Measurements from ENCODE around the gene CPTP. TPM values are rescaled to one million over a fixed set of nuclear protein-coding genes. Genes with fewer than 3 reads are reported as not detected.
A peak's percentile ranks its signal among the peaks of the same experiment; 100 is the strongest.

The CPTP gene
- total RNA-seq, 1 donor from 2014 or later, result 20.9 TPM

DNA sequence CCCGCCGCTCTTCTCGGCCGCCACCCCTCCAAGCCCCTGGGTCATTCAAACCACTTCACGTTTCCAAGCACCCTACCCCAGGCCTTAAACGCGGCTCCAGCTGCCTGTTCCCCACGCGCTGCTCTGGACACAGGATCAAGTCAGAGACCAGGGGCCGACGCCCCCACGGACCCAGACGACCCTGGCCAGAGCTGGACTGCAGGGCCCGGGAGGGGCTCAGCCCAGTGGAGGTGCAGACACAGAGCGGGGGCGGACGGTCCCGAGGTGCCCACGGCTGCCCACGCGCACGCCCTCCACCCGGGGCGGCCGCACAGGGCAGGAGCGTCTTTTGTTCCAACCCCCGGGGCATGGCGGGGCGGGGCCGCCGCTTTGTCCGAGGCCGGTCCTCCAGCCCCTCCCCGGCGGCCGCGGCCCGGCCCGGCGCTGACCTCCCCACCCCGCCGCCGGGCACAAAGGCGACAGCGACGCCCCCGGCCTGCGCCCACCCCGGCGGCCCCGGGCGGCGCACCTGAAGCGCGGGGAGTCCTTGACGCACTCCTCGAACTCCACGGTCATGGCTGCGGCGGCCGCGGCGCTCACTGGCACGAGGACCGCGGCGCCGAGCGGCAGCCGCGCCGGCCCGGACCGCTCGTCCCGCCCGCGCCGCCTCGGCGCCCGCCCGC is 17.2 kb upstream of the CPTP start:
- DNase-seq (ENCODE audit: extremely low spot score in 2 of 2), result no peak
- Histone ChIP-seq H3K27ac (peak overlapping the region; percentile 93), H3K4me3 (peak overlapping the region; percentile 95 to 97), H3K36me3 (peaks cover 0 to 14% of the 10 kb centered on the region in 2 donors), H3K27me3 (no peaks in the 10 kb centered on the region), H3K4me1 (peaks cover 69% of the 10 kb centered on the region), H3K9me3 (no peaks in the 10 kb centered on the region)
- intact Hi-C loops (cut with DNase I), result loop anchor here (5.0 kb wide), 1 partner anchor 40 kb away; the partner anchor contains the start of gene DVL1
- TF ChIP-seq CTCF (IDR thresholded peaks at IDR 0.05), result no peak

GRCh38 chr1:1307923-1308755 is 16.5 kb upstream of the CPTP start, which contains the start of the genes ACAP3 and PUSL1:
Gene ACAP3 (minus strand): TSS chr1:1307930. CDS start chr1:1307815, 115 bp downstream.
Gene PUSL1 (plus strand): TSS chr1:1308597. CDS start chr1:1308644, 47 bp downstream.
- DNase-seq (ENCODE audit: extremely low spot score in 2 of 2), result peak in 1 of 2 donors; percentile 96
- intact Hi-C loops (cut with DNase I), result loop anchor here (5.0 kb wide), 1 partner anchor 39 kb away; the partner anchor contains the start of gene DVL1
- H3K4me1 ChIP-seq, result peaks cover 62% of the 10 kb centered on the region

GRCh38 chr1:1308756-1309250 is 15.8 kb upstream of the CPTP start:
- H3K27me3 ChIP-seq, result no peaks in the 10 kb centered on the region
- TF ChIP-seq POLR2A (IDR thresholded peaks at IDR 0.05) (no peak), CTCF (IDR thresholded peaks at IDR 0.05) (no peak), POLR2AphosphoS5 (IDR thresholded peaks at IDR 0.05; ENCODE audit: insufficient read depth in 1 of 2, low read depth in 1 of 2) (no peak)
- no peak for DNase-seq (ENCODE audit: extremely low spot score in 2 of 2)
- peaks cover 55% of the 10 kb centered on the region for H3K4me1 ChIP-seq
- intact Hi-C loops (cut with DNase I), result loop anchor here (5.0 kb wide), 1 partner anchor 38 kb away; the partner anchor contains the start of gene DVL1
- H3K36me3 ChIP-seq, result peaks cover 0 to 29% of the 10 kb centered on the region in 2 donors
- H3K9me3 ChIP-seq, result no peaks in the 10 kb centered on the region
- H3K4me3 ChIP-seq, result peak overlapping the region; percentile 95 to 97
- H3K27ac ChIP-seq, result peak overlapping the region; percentile 93

More at GRCh38 chr1:1307923-1308755, 16.5 kb upstream of the CPTP start, which contains the start of the genes ACAP3 and PUSL1:
- no peaks in the 10 kb centered on the region for H3K27me3 ChIP-seq
- peaks cover 0 to 22% of the 10 kb centered on the region in 2 donors for H3K36me3 ChIP-seq
- H3K27ac ChIP-seq, result peak within 1 kb of the TSS; percentile 93
- peak within 1 kb of the TSS; percentile 95 to 97 for H3K4me3 ChIP-seq
- H3K9me3 ChIP-seq, result no peaks in the 10 kb centered on the region
- TF ChIP-seq POLR2AphosphoS5 (IDR thresholded peaks at IDR 0.05; ENCODE audit: insufficient read depth in 1 of 2, low read depth in 1 of 2), result peak in 1 of 2 donors; percentile 75
- TF ChIP-seq CTCF (IDR thresholded peaks at IDR 0.05), result peak in 1 of 3 experiments; percentile 23
- peak in 1 of 2 donors; percentile 29 for TF ChIP-seq POLR2A (IDR thresholded peaks at IDR 0.05)

GRCh38 chr1:1309251-1310108 is 15.1 kb upstream of the CPTP start:
- H3K27ac ChIP-seq, result peak overlapping the region; percentile 93

More at GRCh38 chr1:1309251-1310108, 15.1 kb upstream of the CPTP start:
- Histone ChIP-seq H3K9me3 (no peaks in the 10 kb centered on the region), H3K27me3 (no peaks in the 10 kb centered on the region), H3K36me3 (peaks cover 0 to 35% of the 10 kb centered on the region in 2 donors), H3K4me3 (peak overlapping the region; percentile 95 to 97), H3K4me1 (peaks cover 48% of the 10 kb centered on the region)
- TF ChIP-seq POLR2A (IDR thresholded peaks at IDR 0.05) (no peak), POLR2AphosphoS5 (IDR thresholded peaks at IDR 0.05; ENCODE audit: insufficient read depth in 1 of 2, low read depth in 1 of 2) (peak in 1 of 2 donors; percentile 39)
- intact Hi-C loops (cut with DNase I), result loop anchor here (5.0 kb wide), 1 partner anchor 38 kb away; the partner anchor contains the start of gene DVL1
- DNase-seq (ENCODE audit: extremely low spot score in 2 of 2), result no peak
